OCI-LY7 (cell line): Measurements from ENCODE around the gene DLG5. TPM values are rescaled to one million over a fixed set of nuclear protein-coding genes. Genes with fewer than 3 reads are reported as not detected.

ENCODE experiments used
- BruUV-seq: library from RNA; stranded (reverse); fragments of 400-500 nt; replicated peaks from 2 replicates; lab custom pipeline; 2021; lab: Mats Ljungman, UMichigan
- CTCF ChIA-PET: fragments of 300-600 bp; sonication (Branson Sonifier 250); formaldehyde crosslinking; loops from one replicate; lab custom pipeline; 2022; ENCODE audit warnings: antibody characterized with exemption; ENCODE audit not compliant: unreplicated experiment; lab: Charles Lee
- POLR2A ChIA-PET: fragments of 300-600 bp; sonication (Branson Sonifier 250); formaldehyde crosslinking; loops from one replicate; lab custom pipeline; 2022; ENCODE audit warnings: antibody characterized with exemption; lab: Charles Lee
- DNase-seq: peaks from one replicate; pipeline ENCODE4 v3.0.0-alpha.2; 2015; ENCODE audit warnings: low spot score
- H2AFZ ChIP-seq: fragments of 200-600 bp; sonication (generic), shearing (Covaris generic); 2 replicates; pipeline ENCODE4 v1.6.1; 2014; ENCODE audit warnings: mild to moderate bottlenecking, antibody characterized with exemption, low read length, moderate library complexity
- H3K27ac ChIP-seq: fragments of 200-600 bp; sonication (generic); 2 replicates; pipeline ENCODE4 v1.5.1; 2014; ENCODE audit warnings: mixed run types, low read depth, mild to moderate bottlenecking, moderate library complexity, low read length, inconsistent platforms; ENCODE audit not compliant: poor library complexity, severe bottlenecking
- H3K36me3 ChIP-seq: fragments of 200-600 bp; sonication (generic); 2 replicates; pipeline ENCODE4 v1.6.1; 2014; ENCODE audit warnings: mild to moderate bottlenecking, antibody characterized with exemption, low read length, moderate library complexity, mixed read lengths; ENCODE audit not compliant: insufficient read depth
- H3K4me1 ChIP-seq: fragments of 200-600 bp; sonication (generic); 2 replicates; pipeline ENCODE4 v1.5.1; 2014; ENCODE audit warnings: mild to moderate bottlenecking, low read length; ENCODE audit not compliant: insufficient read depth, poor library complexity, severe bottlenecking
- H3K4me2 ChIP-seq: fragments of 200-600 bp; sonication (generic); 2 replicates; pipeline ENCODE4 v1.6.1; 2014; ENCODE audit warnings: mild to moderate bottlenecking, low read length
- H3K4me3 ChIP-seq: fragments of 200-600 bp; sonication (generic); 2 replicates; pipeline ENCODE4 v1.5.1; 2014; ENCODE audit warnings: mild to moderate bottlenecking, low read depth, low read length; ENCODE audit not compliant: poor library complexity, severe bottlenecking
- H3K79me2 ChIP-seq: fragments of 200-600 bp; sonication (generic); 2 replicates; pipeline ENCODE4 v1.6.1; 2016; ENCODE audit warnings: low read depth, mild to moderate bottlenecking, low read length, moderate library complexity, mixed read lengths; ENCODE audit not compliant: insufficient read depth
- H3K9me2 ChIP-seq: fragments of 200-600 bp; sonication (generic); 2 replicates; pipeline ENCODE4 v1.6.1; 2016; ENCODE audit warnings: mild to moderate bottlenecking, low read length, mixed read lengths; ENCODE audit not compliant: insufficient read depth
- H3K9me3 ChIP-seq: fragments of 200-600 bp; sonication (generic); 2 replicates; pipeline ENCODE4 v1.6.1; 2014; ENCODE audit warnings: mild to moderate bottlenecking, mixed run types, low read length, mixed read lengths
- H4K20me1 ChIP-seq: fragments of 200-600 bp; sonication (generic); 2 replicates; pipeline ENCODE4 v1.6.1; 2014; ENCODE audit warnings: mild to moderate bottlenecking, antibody characterized with exemption, low read length, moderate library complexity, mixed read lengths; ENCODE audit not compliant: insufficient read depth
- EZH2phosphoT487 ChIP-seq: fragments of 200-600 bp; sonication (generic); IDR thresholded peaks from 2 replicates; pipeline ENCODE4 v1.6.1; 2018; ENCODE audit warnings: low read depth, borderline replicate concordance, mild to moderate bottlenecking, mixed run types, antibody characterized with exemption, low read length, moderate library complexity, mixed read lengths
- intact Hi-C: fragments of 100-400 bp; cut with micrococcal nuclease; formaldehyde crosslinking; loops from one replicate; pipeline ENCODE4 v1.10.0; 2022; ENCODE audit not compliant: unreplicated experiment
- total RNA-seq, 2 experiments: library from RNA; depleted of rRNA in 1 of 2; stranded (reverse); fragments of >200 nt in 1 of 2; shearing (Covaris generic) in 1 of 2; gene quantifications; 2 replicates each; pipeline ENCODE4 v1.2.3, GENCODE V29; 2014 to 2022
- TF ChIP-seq, protein P1 (sequence below): fragments of 200-600 bp; sonication (generic); conservative IDR thresholded peaks from 2 replicates; pipeline ENCODE4 v1.5.1; 2014; ENCODE audit warnings: mild to moderate bottlenecking, antibody characterized with exemption, low read length, moderate library complexity, mixed read lengths

The DLG5 gene
- total RNA-seq, 2 experiments from 2014 or later: 0.27 TPM; not detected in 1

- Histone ChIP-seq H3K4me1 (no peaks in the 10 kb centered on the region), H3K9me3 (no peaks in the 10 kb centered on the region), H3K9me2 (no peaks in the 10 kb centered on the region), H3K27ac (no peak overlapping the region), H4K20me1 (no peaks in the 10 kb centered on the region), H2AFZ (no peak overlapping the region), H3K36me3 (no peaks in the 10 kb centered on the region), H3K79me2 (no peaks in the 10 kb centered on the region), H3K4me3 (no peak overlapping the region), H3K4me2 (no peak overlapping the region)
- TF ChIP-seq EZH2phosphoT487: no peak
- TF ChIP-seq, protein P1, sequence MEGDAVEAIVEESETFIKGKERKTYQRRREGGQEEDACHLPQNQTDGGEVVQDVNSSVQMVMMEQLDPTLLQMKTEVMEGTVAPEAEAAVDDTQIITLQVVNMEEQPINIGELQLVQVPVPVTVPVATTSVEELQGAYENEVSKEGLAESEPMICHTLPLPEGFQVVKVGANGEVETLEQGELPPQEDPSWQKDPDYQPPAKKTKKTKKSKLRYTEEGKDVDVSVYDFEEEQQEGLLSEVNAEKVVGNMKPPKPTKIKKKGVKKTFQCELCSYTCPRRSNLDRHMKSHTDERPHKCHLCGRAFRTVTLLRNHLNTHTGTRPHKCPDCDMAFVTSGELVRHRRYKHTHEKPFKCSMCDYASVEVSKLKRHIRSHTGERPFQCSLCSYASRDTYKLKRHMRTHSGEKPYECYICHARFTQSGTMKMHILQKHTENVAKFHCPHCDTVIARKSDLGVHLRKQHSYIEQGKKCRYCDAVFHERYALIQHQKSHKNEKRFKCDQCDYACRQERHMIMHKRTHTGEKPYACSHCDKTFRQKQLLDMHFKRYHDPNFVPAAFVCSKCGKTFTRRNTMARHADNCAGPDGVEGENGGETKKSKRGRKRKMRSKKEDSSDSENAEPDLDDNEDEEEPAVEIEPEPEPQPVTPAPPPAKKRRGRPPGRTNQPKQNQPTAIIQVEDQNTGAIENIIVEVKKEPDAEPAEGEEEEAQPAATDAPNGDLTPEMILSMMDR: no peak
- BruUV-seq: no TSS peak
- intact Hi-C loops: no loop called here
- ChIA-PET CTCF (no interaction called here), POLR2A (no interaction called here)
- DNase-seq: no peak
Measured at GRCh38 chr10:77886795-77887355, 39.7 kb downstream of the DLG5 start.

- no peak for TF ChIP-seq EZH2phosphoT487
- TF ChIP-seq, protein P1: no peak
- no peaks in the 10 kb centered on the region for H3K36me3 ChIP-seq
- no peaks in the 10 kb centered on the region for H4K20me1 ChIP-seq
- intact Hi-C loops: no loop called here
- H3K4me1 ChIP-seq: no peaks in the 10 kb centered on the region
- no peaks in the 10 kb centered on the region for H3K9me2 ChIP-seq
- no peaks in the 10 kb centered on the region for H3K79me2 ChIP-seq
- POLR2A ChIA-PET: no interaction called here
- no TSS peak for BruUV-seq
- H3K9me3 ChIP-seq: no peaks in the 10 kb centered on the region
- H3K4me2 ChIP-seq: no peak overlapping the region
- H3K4me3 ChIP-seq: no peak overlapping the region
- CTCF ChIA-PET: no interaction called here
- H3K27ac ChIP-seq: no peak overlapping the region
- H2AFZ ChIP-seq: no peak overlapping the region
- DNase-seq: no peak
Measured at GRCh38 chr10:77884181-77884580, 42.4 kb downstream of the DLG5 start.

DNA sequence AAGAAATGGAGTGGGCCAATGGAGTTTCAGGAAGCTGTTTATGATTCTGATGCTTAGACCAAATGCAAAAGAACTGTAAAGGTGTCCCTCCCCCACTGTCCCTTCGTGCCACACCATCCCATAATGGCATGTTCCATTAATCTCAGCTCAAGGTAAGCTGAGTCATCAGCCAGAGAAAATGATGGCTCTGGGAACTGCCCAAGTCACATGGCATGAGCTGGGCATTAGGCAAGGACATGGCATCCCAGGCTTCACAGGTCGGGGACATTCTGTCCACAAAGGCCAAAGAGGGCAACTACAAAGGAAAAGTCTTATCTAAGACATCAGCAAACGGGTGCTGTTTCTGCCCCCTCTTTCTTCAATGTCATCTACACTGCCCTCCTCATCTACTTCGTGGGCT, 44.9 kb downstream of the DLG5 start:
- H3K9me2 ChIP-seq: no peaks in the 10 kb centered on the region
- H3K36me3 ChIP-seq: no peaks in the 10 kb centered on the region
- no peak overlapping the region for H3K27ac ChIP-seq
- no peak overlapping the region for H2AFZ ChIP-seq
- peaks cover 11% of the 10 kb centered on the region for H3K4me1 ChIP-seq
- no TSS peak for BruUV-seq
- no peaks in the 10 kb centered on the region for H4K20me1 ChIP-seq
- H3K4me3 ChIP-seq: no peak overlapping the region
- H3K79me2 ChIP-seq: no peaks in the 10 kb centered on the region
- no peak for DNase-seq
- no peak for TF ChIP-seq EZH2phosphoT487
- TF ChIP-seq, protein P1: no peak
- intact Hi-C loops: no loop called here
- no peak overlapping the region for H3K4me2 ChIP-seq
- POLR2A ChIA-PET: interaction anchor here (0.6 kb wide), 1 partner anchor 85 kb away, joined by 3 read pairs; no protein-coding TSS in a partner anchor
- H3K9me3 ChIP-seq: no peaks in the 10 kb centered on the region
- CTCF ChIA-PET: no interaction called here
